DMS53 treated with DMSO at 0.1 percent for 48 hours (cell line): ENCODE measurements around the gene MUSTN1.

ENCODE experiments used
- DNase-seq: peaks from one replicate; lab custom pipeline; 2025; ENCODE audit not compliant: unreplicated experiment; lab: John Stamatoyannopoulos, UW

Gene MUSTN1

GRCh38 chr3:52834871-52835501 is at the start of gene MUSTN1:
Gene MUSTN1 (minus strand): TSS chr3:52835019. CDS start chr3:52834948, 71 bp downstream.
- DNase-seq = no peak

- DNase-seq = no peak
Observed at GRCh38 chr3:52882377-52882776, 47.6 kb upstream of the MUSTN1 start.

- DNase-seq = no peak
Observed at GRCh38 chr3:52881871-52882270, 47.1 kb upstream of the MUSTN1 start.

GRCh38 chr3:52880474-52880873 is 45.7 kb upstream of the MUSTN1 start:
- no peak for DNase-seq

DNA sequence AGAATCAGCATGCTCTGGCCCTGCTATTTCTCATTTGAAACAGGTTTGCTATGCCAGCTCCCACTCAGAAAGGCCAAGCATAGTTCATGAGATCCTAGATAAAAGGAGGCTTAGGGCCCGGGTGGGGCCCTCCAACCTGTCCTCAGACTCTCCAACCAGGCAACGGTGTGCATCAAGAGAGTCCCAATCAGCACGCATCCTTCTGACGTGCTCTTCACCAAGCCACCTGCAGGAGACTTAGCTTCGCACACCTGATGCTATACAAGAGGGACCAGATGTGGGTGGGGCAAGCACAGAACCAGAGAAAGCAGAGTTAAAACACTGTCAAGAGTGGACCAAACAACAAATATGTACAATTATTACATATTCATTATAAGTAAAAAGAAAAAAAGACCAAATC is 45.2 kb upstream of the MUSTN1 start:
- no peak for DNase-seq

GRCh38 chr3:52879581-52879980 is 44.8 kb upstream of the MUSTN1 start:
- no peak for DNase-seq

GRCh38 chr3:52879090-52879489 is 44.3 kb upstream of the MUSTN1 start:
- no peak for DNase-seq

- DNase-seq = no peak
Observed at GRCh38 chr3:52877085-52877484, 42.3 kb upstream of the MUSTN1 start.

DNA sequence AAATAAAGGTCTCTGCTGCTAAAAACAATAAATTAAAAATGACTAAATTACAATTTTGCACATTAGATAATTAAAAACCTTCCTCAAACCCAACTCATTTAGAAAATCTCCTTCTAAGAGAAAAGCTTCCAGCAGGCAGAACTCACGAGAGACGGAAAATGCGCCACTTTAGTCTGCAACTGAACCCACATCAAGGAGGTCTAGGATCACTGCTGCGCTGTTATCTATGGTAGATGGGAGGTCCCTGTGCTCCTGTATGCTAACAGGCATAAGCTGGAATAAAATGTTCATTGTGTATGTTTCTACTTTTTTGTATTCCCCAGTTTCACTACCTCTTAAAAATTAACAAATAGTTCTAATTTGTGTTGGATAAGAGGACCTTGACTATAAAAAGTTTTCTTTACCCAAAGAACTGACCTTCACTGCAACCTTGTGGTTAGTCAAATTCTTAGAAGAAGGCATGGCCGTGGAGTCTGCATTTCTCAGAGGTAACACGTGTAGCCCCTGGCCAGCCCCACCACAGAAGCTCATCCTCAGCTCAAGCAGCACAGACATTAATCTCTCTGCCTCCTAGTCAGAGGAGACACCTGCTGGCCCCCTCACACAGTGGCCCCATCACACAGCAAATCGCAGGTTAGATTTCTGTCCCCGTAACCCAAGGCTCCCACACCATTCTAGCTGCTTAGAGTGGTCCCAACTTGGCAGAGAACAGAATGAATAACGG is 40.2 kb upstream of the MUSTN1 start:
- no peak for DNase-seq

DNA sequence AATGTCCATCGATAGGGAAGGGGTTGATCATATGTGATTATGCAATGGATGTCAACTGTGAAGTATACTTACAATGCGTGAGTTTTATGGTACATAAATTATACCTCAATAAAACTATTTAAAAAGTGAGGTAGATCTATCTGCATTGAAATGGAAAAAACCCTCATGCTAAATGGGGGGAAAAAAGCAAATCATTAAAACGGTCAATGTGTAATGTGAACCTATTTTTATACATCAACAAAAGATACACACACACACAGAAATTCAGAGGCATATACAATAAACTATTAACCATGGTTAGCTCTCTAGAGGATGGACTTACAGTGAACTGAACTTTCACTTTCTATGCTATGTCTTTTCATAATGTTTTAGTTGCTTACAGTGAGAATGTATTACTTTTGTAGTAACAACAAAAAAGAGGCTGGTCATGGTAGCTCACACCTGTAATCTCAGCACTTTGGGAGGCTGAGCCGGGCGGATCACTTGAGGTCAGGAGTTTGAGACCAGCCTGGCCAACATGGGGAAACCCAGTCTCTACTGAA is 39.4 kb upstream of the MUSTN1 start:
- DNase-seq = no peak

DNA sequence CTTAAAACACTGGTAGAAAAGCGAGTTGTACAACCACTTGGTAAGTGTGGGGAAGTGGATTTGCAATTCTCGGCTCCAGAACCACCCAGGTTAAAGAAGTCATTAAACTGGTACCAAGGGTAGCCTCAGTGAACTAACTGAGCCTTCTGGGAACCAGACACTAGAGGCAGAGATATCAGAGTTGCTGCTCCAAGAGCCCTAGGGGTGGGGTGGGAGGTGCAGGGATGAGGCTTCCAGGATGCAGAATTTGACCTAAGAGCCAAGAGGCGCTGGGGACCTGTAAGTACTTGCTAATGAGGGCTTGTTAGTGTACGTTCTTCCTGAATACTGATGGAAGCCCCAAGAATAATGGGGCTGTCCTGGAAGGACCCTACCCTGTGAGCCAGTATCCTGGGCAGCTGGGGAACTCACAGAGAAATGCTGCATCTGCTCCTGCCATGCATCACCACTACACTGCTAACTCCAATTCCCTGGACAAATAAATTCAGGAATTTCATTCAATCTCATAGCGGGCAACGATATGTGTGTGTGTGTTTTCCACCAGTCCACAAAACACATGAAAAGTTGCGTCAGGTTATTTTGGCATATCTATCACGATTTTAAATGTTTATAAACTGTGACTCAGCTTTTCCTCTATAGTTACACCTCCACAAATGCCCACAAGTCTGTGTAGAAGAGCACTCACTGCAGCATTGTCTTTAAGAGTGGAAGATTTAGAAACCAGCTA is 38.8 kb upstream of the MUSTN1 start:
- no peak for DNase-seq

DNA sequence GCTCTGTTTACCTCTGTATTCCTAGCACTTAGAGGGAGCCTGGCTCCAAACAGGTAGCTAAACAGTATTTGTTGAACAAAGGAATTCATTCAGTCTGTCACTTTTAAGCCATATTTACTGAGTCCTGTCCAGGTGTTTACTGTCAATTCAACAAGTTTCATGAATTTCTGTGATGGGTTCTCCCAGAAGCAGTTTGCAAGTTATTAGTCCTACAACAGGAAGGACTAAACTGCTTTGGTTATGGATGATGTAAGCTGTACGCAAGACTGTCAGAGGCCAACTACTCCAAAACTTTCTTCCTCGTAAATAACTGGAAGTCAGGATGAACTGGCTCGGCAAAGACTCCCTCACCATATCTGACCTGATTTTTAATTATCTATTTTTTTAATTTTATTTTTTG is 37.4 kb upstream of the MUSTN1 start:
- no peak for DNase-seq

DNA sequence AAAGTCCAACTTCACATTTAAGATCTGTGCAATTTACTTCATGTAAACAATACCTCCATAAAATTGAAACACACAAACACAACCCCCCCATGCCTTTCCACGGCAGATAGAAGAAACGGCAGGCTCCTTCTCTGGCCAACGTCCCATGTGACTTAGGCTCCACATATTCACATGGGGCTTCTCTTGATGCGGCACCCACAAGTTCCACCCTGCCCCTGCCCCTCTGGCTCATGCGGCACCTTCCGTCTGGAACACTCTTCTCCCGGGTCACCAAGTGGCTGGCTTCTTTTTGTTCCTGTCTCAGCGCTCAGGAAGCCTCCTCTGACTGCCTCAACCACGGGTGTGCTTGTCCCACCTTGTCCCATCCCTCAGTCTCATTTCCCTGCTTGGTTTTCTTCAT is 36.9 kb upstream of the MUSTN1 start:
- no peak for DNase-seq

- no peak for DNase-seq
Observed at GRCh38 chr3:52870471-52870870, 35.7 kb upstream of the MUSTN1 start.

GRCh38 chr3:52866427-52866826 is 31.6 kb upstream of the MUSTN1 start:
- DNase-seq = no peak

GRCh38 chr3:52865994-52866393 is 31.2 kb upstream of the MUSTN1 start:
- DNase-seq = no peak

DNA sequence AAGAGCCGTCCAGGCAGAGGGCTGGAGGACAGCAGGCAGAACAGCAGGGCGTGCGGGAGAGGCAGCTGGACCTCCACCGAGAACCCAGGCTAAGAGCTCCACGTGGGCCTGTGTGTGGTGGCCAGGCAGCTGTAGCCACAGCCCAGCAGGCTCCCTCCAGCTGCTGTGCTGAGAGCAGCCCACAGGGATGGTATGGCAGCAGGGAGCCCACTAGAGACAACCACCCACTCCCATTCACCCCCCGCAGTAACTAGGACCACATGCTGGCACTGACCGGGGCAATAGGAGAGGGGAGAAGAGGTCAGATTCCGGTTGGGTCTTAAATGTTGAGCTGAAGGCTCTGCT is 25.6 kb upstream of the MUSTN1 start:
- no peak for DNase-seq

GRCh38 chr3:52859686-52860423 is 25.0 kb upstream of the MUSTN1 start:
- DNase-seq = no peak

DNA sequence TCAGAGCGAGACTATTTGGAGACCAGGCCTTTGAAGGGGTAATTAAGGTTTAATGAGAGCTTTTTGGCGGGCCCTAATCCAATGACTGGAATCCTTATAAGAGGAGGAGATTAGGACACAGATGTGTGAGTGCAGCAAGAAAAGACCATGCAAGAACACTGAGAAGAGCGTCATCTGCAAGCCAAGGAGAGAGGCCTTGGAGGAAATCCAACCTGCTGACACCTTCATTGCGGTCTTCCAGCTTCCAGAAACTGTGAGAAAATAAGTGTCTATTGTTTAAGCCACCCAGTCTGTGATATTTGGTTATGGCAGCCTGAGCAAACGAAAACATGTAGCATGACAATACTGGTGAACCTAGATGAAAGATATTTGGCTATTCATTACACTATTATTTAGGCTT is 23.0 kb upstream of the MUSTN1 start:
- DNase-seq = no peak

DNA sequence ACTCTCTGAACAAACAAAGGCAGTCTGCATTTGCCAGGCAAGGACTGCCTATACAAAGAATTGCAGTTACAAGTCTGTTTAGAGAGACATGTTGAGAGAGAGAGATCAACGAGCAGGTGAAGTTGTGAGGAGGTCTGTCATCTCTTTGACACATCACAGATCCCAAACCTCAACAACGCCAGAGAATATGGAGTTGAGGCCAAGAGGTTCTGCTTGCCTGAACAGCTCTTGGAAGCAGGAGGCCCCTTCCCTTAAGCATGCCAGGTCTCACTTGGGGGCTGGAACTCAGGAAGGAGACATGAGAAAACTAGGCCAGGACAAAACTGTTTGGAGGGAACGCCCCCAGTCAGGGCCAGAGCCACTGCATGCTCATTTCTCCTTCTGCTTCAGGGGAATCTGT is 22.3 kb upstream of the MUSTN1 start:
- DNase-seq = no peak

GRCh38 chr3:52856666-52857065 is 21.8 kb upstream of the MUSTN1 start:
- DNase-seq = no peak
